DOHH2 (cell line): ENCODE data around the gene CASP10.

Source experiments
- CTCF ChIP-seq: fragments of 200-600 bp; sonication (generic); IDR thresholded peaks from one replicate; pipeline ENCODE4 v1.5.1; 2014; ENCODE audit warnings: antibody characterized with exemption, mild to moderate bottlenecking, low read depth, low read length; ENCODE audit not compliant: poor library complexity, severe bottlenecking
- EZH2phosphoT487 ChIP-seq: fragments of 200-600 bp; sonication (generic); IDR thresholded peaks from 2 replicates; pipeline ENCODE4 v1.6.1; 2017; ENCODE audit warnings: borderline replicate concordance, mild to moderate bottlenecking, antibody characterized with exemption, low read length, moderate library complexity, mixed read lengths

DNA sequence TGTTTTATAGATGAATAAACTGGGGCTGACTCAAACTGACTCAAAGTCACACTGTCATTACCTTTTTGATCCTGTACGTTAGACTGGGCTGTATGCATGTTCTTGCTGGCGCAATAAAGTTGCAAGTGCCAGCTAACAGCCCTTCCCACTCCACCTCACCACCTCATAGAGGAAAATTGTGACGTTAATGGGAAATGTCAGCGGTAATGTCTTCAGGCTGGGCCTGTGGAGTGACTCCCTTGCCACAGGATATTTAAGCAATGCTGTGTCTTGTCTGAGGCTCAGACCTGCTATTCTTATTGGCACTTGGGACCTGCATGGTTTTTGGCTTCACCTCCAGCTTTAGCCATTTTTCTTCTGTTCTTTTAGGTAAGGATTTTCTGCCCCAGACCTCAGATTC, 25.2 kb upstream of the CASP10 start:
- TF ChIP-seq CTCF (no peak), EZH2phosphoT487 (no peak)
